Lower leg skin (tissue), 3 donors: Measurements from ENCODE around the gene SLC6A3.

ENCODE experiments used
- POLR2A ChIP-seq, 2 donors: fragments of 450-650 bp; IDR thresholded peaks; one replicate each; pipeline ENCODE4 v1.6.1; 2016 to 2017; ENCODE audit warnings: antibody characterized with exemption in 2 of 2, mild to moderate bottlenecking in 1 of 2, moderate library complexity in 1 of 2
- TF ChIP-seq, protein P1 (sequence below), 3 donors: fragments of 450-650 bp; IDR thresholded peaks; one replicate each; pipeline ENCODE4 v1.5.1; 2016; ENCODE audit warnings: antibody characterized with exemption in 3 of 3, mild to moderate bottlenecking in 3 of 3, moderate library complexity in 2 of 3

DNA sequence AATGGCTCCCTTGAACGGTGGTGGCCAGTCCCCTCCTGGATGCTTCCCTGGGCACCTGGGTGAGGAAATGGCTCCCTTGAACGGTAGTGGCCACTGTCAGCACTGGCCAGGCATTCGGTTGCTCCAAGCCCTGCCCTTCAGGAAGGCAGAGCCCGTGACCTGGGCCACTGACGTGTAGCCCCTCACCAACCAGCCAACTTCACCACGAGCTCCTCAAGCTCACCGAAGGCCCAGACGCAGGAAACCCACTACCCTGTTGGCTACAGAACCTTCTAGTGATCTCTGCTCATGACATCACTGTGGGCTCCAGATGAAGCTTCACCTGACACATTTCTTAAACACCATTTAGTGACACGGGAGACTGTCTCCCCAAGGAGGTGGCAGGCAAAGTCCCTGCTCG lies 9.2 kb downstream of the SLC6A3 start:
- TF ChIP-seq, protein P1, sequence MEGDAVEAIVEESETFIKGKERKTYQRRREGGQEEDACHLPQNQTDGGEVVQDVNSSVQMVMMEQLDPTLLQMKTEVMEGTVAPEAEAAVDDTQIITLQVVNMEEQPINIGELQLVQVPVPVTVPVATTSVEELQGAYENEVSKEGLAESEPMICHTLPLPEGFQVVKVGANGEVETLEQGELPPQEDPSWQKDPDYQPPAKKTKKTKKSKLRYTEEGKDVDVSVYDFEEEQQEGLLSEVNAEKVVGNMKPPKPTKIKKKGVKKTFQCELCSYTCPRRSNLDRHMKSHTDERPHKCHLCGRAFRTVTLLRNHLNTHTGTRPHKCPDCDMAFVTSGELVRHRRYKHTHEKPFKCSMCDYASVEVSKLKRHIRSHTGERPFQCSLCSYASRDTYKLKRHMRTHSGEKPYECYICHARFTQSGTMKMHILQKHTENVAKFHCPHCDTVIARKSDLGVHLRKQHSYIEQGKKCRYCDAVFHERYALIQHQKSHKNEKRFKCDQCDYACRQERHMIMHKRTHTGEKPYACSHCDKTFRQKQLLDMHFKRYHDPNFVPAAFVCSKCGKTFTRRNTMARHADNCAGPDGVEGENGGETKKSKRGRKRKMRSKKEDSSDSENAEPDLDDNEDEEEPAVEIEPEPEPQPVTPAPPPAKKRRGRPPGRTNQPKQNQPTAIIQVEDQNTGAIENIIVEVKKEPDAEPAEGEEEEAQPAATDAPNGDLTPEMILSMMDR (IDR thresholded peaks at IDR 0.05): no peak
- TF ChIP-seq POLR2A (IDR thresholded peaks at IDR 0.05): no peak
